ENCODE data around the gene FBN1.

- TF ChIP-seq POLR2A (IDR thresholded peaks at IDR 0.05) (no peak), EP300 (IDR thresholded peaks at IDR 0.05) (no peak)
These were observed 212.8 kb downstream of the FBN1 start for GRCh38 chr15:48432688-48433087.
